Measurements from ENCODE around the gene CUX1.
"Not testable (repeated sequence)": the region's sequence is repeated elsewhere in the genome, so short reads cannot be mapped to it uniquely, and the experiment has no call there.

The CUX1 gene

DNA sequence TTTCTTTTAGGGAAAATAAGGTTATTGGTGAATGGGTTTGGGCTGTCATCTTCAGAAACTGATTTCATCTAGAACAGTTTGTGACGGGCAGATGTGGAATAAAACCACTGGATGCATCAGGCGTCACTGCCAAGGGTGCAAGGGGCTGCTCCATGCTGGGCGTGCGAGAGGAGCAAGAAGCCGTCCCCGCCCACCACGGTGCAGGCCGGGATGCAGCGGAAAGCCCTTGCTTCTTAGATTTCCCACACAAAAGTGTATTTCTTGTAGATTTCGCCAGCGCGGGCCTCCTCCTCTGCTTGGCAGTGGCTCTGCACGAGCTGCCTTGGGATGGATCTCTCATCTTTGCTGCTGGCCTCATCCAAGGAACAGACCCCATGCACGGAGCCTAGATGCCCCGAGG lies 189.3 kb downstream of the CUX1 start:
- DNase-seq (ENCODE audit: low read depth), result no peak

DNA sequence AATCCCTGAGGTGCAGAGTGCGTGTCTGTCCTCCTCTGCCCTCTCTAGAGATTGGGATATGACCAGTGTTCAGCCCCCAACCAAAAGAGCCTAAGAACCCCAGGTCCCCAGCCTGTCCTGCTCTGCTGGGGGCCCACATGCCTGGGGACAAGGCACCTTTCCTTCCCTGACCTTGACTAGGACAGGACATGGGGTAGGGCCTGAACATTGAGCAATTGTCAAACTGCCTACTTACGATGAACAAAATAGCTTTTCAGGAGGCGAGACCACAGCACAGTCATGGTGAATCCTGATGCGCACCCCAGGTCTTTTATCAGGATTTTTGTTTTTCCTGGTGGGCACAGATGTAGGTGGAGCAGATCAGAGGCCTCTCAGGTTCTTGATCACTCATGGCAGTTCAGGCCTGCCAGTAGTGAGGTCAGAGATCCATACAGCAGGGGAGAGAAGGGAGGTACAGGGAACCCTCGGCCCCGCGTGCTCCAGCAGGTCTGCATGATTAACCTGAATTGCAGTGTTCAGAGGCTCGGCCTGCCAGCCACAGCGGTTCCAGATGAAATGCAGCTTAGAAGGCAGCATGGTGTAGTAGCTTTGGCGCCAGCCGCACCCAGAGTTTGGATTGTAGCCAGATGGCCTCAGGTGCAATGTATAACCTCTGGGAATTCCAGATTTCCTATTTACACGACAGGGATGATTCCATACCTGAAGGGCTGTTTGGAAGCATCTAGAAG lies 191.3 kb downstream of the CUX1 start:
- no peak for DNase-seq (ENCODE audit: low read depth)

DNA sequence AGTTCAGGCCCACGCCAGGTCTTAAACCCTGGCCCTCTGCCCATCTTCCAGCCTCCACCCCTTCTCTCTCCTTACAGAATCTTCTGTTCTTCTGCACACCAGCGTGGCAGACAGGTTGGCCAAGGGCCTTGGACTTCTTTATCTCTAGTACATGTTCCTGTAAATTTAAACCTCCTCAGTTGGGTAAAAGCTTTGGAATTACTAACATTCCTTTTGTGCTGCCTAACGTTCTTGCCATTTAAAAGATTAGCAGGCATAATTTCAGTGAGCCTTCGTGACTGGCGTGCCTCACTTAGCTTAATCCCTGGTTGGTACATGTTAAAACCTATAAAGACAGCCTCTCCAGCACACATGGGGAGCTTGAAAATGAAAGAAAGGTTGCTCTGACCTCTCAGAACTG lies 192.2 kb downstream of the CUX1 start:
- peak; percentile 78 for DNase-seq (ENCODE audit: low read depth)

DNA sequence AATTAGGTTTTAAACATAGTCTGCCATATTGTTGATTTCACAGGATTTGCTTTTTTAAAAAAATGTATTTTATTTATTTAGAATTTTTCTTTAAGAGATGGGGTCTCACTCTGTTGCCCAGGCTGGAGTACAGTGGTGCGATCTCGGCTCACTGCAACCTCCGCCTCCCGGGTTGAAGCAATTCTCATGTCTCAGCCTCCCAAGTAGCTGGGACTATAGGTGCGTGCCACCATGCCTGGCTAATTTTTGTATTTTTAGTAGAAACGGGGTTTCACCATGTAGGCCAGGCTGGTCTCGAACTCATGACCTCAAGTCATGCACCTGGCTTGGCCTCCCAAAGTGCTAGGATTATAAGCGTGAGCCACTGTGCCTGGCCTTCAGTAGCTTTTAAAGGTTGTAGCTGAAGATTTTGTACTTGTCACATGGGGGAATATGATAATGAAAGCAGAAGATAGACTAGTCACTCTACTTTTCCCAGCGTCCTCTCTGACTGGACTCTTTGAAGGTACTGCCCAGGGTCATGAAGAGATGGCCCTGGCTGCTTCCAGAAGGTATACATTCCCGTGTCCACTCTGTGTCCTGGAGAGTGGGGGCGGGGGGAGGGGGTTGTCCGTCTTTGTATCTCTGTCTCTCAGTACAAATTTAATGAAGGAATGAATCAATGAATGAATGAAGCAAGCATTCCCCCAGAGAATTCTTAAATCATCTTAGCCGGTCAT lies 194.8 kb downstream of the CUX1 start:
- not testable (repeated sequence) for DNase-seq (ENCODE audit: low read depth)

DNA sequence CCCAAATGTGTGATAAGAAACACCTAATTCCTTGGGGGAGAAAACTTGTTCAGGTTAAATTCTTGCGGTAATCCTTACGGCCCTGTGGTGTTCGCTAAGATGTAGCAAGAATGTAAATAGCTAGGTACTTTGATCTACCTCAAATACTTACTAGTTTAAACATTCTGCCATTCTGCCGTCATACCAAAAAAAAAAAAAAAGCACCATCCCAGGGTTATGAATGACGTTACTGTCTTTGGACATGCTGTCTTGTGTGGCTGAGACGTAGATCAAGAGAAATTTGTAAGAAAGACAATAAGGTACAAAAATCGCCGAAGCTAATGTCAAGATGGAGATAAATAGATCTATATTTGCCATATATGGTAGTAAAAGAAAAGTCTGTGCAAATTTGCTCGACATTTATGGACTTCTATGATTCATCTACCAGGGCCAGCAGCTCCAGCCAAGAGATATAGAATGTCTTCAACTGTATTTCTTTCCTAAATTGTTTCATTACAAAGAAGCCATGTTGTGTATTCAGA lies 195.6 kb downstream of the CUX1 start:
- peak; percentile 54 for DNase-seq (ENCODE audit: low read depth)

DNA sequence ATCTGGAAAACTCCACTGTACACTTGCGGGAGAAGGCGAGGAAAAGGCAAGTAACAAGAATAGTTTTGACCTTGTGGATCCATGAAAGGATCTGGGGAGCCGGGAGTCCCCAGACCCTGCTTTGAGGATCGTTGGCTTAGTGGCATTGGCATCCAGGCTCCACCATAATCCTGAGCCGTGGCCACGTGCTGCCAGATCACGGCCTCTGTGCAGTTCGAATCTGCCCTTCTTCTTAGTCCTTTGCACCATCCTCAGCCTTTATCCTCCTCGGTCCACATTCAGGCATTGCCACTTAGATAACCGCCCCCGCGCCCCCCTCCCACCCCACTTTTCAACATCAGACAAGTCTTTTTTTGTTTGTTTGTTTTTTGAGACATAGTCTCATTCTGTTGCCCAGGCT lies 201.4 kb downstream of the CUX1 start:
- DNase-seq (ENCODE audit: low read depth), result no peak

DNA sequence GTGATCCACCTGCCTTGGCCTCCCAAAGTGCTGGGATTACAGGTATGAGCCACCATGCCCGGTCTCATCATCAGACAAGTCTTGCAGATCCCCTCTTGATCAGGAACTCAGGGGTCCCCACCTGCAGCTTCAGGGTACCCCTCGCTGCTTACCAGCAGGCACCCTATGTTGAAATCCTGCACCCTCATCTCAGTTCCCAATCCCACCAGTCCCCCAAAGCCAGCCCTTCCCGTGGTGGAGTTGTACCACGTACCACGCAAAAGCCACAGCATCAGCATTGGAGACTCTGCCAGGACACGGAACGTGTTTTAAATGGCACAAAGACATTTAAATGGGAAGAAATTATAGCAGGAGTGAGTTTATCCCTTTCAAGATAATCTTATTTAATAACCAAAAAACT lies 202.0 kb downstream of the CUX1 start:
- no peak for DNase-seq (ENCODE audit: low read depth)

DNA sequence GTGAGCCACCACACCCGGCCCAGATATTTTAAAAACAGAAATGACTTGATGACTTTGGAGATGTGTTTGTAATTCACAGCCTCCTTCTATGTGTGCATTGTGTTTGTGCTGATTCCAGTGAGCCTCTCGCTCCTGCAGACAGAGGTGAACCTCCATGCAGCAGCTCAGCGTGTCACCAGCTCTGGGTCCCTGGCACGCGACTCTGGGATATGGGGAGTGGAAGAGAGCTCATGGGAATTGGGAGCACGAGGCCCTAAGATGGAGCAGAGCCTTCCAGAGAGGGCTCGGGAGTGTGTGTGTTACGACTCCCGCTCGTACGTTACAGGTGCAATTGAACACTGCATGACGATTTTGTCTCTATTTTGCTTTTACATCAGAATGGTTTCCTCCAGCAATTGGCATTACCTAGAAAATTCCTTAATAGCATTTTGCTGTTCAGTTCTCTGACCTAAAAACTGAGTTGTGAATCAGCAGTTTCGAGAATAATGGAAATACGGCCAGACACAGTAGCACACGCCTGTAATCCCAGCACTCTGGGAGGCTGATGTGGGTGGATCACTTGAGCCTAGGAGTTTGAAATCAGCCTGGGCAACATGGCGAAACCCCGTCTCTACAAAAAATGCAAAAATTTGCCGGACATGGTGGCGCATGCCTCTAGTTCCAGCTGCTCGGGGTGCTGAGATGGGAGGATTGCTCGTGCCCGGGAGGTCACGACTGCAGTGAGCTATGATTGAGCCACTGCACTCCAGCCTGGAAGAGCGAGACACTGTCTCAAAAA lies 204.6 kb downstream of the CUX1 start:
- DNase-seq (ENCODE audit: low read depth), result no peak

DNA sequence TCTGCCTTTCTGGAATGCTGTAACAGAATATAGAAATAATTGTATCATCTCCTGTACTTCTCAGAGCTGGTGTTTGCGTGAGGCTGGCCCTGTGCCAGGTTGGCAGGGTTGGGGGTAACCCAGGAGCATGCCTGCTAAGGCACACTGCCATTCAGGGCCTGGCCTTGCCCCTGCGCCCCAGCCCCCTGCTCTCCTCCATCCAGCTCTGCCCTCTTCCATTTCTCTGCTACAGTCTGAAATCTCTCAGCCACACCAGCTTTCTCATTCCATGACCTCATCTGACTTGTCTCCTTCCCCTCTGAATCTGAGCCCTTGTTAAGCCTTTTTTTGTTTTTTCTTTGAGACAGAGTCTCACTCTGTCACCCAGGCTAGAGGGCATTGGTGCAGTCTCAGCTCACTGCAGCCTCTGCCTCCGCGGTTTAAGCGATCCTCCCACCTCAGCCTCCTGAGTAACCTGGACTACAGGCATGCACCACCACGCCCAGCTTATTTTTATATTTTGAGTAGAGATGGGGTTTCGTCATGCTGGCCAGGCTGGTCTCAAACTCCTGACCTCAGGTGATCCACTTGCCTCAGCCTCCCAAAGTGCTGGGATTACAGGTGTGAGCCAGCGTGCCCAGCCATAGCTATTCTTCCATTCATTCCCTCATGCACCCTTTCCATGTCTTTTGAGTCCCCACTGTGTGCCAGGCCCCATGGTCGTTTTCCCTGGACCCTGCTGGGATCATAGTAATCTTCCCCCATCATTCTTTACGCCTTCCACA lies 206.8 kb downstream of the CUX1 start:
- DNase-seq (ENCODE audit: low read depth), result no peak

DNA sequence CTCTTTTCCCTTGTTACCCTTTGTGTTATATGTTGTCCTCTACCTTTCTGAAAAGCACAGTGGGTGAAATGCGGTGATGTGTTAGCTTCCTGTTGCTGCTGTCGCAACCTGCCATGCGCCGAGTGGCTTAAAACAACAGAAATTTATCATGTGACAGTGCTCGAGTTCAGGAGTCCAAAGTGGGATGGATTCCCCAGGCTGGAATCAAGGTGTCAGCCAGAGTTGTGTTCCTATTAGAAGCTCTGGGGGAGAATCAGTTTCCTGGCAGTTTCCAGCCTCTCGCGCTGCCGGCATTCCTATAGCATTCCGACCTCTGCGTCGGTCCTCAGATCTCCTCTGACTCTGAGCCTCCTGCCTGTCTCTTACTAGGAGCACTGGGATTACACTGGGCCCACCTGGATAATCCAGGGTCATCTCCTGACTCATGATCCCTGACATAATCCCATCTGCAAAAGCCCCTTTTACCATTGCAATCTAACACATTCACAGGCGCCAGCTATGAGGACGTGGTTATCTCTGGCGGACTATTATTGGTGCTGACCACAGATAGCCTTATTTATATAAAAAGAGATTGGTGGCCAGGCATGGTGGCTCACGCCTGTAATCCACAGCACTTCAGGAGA lies 207.5 kb downstream of the CUX1 start:
- DNase-seq (ENCODE audit: low read depth), result peak; percentile 18

DNA sequence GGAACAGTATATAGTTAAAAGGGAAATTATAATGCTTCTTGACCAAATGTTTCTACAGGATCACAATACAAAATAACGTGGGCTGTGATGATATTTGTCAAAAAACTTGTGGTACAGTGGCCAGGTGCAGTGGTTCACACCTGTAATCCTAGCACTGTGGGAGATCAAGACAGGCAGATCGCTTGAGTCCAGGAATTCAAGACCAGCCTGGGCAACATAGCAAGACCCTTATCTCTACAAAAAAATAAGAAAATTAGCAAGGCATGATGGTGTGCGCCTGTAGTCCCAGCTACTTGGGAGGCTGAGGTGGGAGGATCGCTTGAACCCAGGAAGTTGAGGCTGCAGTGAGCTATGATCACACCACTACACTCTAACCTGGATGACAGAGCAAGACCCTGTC lies 208.4 kb downstream of the CUX1 start:
- DNase-seq (ENCODE audit: low read depth), result not testable (repeated sequence)

DNA sequence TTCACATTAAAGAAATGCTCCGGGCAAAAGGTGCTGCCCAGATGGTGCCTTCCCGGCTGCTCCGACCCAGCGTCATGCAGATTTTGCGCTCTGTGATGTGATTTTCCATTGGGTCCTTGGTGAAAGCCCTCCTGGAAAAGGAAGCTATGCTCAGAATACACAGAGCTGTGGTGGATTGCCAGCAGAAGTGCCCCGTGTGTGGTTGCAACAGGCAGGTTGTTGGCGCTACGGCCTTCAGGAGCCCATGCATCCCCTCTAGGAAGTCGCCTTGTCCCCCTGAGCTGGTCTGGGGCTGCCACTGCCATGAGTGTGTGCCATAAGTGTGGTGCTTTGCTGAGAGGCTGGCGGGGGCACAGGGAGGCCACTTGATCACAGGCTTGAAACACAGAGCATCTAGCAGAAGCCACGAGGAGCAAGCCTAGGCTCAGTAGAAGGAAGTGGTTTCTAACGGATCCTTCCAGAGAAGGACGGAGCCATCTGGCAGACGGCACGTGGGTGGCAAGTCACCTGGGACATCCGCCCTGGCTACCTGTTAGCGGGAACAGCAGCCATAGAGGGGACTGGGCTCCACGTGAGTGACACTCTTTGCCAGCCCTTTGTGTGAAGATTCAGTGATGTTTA lies 210.9 kb downstream of the CUX1 start:
- DNase-seq (ENCODE audit: low read depth), result no peak

DNA sequence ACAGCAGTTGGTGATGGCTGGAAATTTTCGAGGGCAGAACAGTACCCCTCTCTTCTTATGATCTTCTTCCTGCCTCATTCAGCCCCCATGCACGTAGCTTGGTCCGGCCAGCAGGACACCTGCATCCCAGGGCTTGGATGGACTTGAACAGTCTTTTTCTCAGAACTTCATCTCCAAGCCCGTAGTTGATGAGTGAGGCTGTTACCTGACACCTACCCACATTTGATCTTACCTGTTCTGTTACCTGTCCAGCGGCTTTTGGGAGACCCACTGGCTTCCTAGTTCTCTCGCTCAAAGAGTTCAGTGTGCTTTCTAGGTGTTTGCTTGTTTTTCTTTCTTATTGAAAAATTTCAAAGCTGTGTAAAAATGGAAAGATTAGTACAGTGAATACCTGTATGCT lies 212.2 kb downstream of the CUX1 start:
- DNase-seq (ENCODE audit: low read depth), result no peak

DNA sequence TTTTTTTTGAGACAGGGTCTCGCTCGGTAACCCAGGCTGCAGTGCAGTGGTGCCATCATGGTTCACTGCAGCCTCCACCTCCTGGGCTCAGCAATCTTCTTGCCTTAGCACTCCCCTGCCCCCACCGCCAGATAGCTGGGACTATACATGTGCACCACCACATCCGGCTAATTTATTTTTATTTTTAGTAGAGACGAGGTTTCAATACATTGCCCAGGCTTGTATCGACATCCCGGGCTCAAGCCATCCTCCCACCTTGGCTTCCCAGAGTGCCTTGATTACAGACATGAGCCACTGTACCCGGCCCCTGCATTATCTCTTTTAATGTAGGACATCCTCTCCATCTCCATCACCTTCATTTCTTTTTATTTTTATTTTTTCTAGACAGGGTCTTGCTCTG lies 213.3 kb downstream of the CUX1 start:
- no peak for DNase-seq (ENCODE audit: low read depth)

DNA sequence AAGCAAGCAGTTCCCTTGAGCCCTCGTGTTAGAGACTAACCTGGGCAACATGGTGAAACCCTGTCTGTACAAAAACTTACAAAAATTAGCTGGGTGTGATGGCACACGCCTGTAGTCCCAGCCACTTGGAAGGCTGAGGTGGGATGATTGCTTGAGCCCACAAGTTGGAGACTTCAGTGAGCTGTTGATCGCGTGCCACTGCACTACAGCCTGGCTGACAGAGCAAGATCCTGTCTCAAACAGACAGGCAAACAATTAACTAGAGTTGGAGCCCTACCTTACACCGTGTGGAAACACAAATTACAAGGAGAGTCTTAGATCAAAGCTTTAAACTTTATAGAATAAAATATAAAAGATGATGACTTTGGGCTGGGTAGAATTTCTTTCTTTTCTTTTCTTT lies 219.5 kb downstream of the CUX1 start:
- DNase-seq (ENCODE audit: low read depth), result no peak

DNA sequence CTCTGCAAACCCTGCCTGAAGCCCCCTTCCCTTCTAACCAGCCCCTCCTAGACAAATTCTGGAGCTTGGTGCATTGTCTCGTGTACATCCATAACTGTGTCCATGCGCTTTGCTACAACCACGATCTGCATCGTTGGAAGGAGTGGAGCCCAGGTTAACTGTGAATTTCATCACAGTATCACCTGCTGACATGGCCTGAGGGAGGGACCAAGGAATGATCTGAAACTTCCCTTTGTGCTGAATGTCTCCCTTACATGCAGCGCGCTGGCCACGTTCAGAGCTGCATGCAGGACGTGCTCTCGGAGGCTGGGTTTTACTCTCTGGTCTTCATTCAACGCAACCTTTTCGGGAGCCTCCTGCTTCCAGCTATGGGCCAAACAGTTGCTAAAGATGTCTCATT lies 222.3 kb downstream of the CUX1 start:
- no peak for DNase-seq (ENCODE audit: low read depth)

DNA sequence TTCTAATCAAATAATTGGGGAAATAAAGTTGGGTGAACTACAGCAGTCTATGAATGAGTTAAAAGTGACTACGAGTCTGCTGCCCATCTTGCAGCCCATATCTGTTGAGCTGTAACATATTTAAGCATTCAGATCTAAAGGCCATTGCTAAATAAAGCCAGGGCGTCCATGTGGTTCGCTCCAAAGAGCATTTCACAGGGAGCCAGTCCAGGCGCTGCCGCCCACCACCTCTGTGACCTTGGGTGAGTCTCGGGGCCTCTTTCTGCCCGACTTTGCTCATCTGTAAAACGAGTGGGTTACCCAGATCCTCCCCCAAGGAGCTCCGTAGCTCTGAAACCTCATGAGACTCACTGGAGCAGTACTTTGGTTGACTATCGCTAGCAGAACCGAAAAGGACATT lies 223.1 kb downstream of the CUX1 start:
- DNase-seq (ENCODE audit: low read depth), result no peak

DNA sequence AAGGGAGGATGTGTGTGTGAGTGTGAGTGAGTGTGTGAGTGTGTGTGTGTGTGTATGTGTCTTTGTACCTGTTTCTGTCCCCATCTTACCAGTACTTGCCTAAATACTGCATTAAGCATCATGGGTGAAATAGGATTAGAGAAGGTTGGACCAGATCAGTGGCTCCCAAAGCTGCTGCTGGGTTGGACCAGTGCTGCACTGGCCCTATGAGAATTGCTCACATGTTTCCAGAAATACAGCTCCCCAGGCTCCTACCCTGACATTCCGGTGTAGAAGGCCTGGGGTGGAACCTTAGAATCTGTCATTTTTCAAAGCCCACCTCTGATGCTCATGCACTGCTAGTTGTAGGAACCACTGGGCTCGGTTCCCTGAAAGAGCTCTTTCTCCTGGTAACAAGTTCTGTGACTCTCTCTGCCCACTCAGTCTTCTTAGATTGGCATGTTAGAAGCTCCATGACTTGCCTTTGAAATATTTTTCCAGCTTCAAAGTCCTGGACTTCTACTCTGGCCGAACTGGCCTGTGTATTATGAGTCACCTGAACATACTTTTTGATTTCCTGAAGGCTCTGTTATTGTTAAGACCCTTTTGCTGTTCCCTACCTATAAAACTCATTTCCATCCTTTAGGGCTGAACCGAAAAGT lies 224.7 kb downstream of the CUX1 start:
- DNase-seq (ENCODE audit: low read depth), result peak; percentile 86

DNA sequence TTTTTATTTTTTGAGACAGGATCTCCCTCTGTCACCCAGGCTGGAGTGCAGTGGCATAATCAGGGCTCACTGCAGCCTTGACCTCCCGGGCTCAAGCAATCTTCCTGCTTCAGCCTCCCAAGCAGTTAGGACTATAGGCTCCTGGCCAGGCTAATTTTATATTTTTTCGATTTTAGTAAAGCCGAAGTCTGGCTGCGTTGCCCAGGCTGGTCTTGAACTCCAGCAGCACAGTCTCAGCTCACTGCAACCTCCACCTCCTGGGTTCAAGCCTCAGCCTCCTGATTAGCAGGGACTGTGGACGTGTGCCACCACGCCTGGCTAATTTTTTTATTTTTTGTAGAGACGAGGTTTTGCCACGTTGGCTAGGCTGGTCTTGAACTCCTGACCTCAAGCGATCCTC lies 225.4 kb downstream of the CUX1 start:
- not testable (repeated sequence) for DNase-seq (ENCODE audit: low read depth)

DNA sequence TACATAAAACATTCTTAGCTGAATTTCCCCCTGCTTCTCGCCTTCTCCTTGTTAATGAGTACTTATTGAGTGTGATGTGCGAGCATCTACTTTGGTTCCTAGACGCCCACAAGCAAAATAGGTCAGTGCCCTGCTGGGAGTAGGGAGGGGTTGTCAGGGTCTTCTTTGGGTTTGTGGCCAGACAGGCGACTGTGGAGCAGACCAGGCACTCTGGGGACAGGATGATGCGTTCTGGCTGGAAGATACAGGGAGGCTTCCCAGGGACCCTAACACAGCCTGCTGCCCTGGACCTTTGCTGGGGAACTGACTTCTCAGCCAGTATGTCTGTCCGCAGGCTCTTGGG lies 227.2 kb downstream of the CUX1 start:
- DNase-seq (ENCODE audit: low read depth), result no peak

Data from iris pigment epithelial cell (primary cell).